Measurements from ENCODE around the gene HSD17B12.

- TF ChIP-seq CTCF (IDR thresholded peaks at IDR 0.05; ENCODE audit: low read length) (no peak), EZH2phosphoT487 (IDR thresholded peaks at IDR 0.05; ENCODE audit: low read length) (no peak), EZH2 (optimal IDR thresholded peaks at IDR 0.05; ENCODE audit: low read depth, low read length) (no peak)
Measured at GRCh38 chr11:43676933-43677332, 3.6 kb upstream of the HSD17B12 start.

Measured in MM.1S (cell line).